K562 (cell line): ENCODE results near the gene STK11. TPM values are rescaled to one million over a fixed set of nuclear protein-coding genes. Genes with fewer than 3 reads are reported as not detected.
A peak's percentile ranks its signal among the peaks of the same experiment; 100 is the strongest.

Experiments
- GABPA ChIP-seq: fragments of 200-800 bp; sonication (Bioruptor generic); conservative IDR thresholded peaks from 2 replicates; pipeline ENCODE4 v1.6.1; 2016; ENCODE audit warnings: low read depth, missing genetic modification characterization, missing compliant biosample characterization
- MBD2 ChIP-seq: sonication (generic); IDR thresholded peaks from 2 replicates; pipeline ENCODE4 v1.6.1; 2016; ENCODE audit warnings: low read depth, borderline replicate concordance
- NFRKB ChIP-seq: fragments of 450-650 bp; IDR thresholded peaks from 2 replicates; pipeline ENCODE4 v1.6.1; 2016; ENCODE audit warnings: low read depth
- RBM22 ChIP-seq: fragments of 200-400 bp; formaldehyde crosslinking; IDR thresholded peaks from 2 replicates; pipeline ENCODE4 v1.6.1; 2018; ENCODE audit warnings: low read length, low read depth; ENCODE audit not compliant: poor library complexity, severe bottlenecking
- SMAD4 ChIP-seq: fragments of 250-450 bp; sonication (Bioruptor Pico); conservative IDR thresholded peaks from 2 replicates; pipeline ENCODE4 v1.8.0; 2021; ENCODE audit warnings: inconsistent platforms, mild to moderate bottlenecking, moderate library complexity
- YBX1 ChIP-seq: fragments of 450-650 bp; IDR thresholded peaks from 2 replicates; pipeline ENCODE4 v1.7.1; 2016; ENCODE audit warnings: mild to moderate bottlenecking
- ZKSCAN3 ChIP-seq: fragments of 250-450 bp; sonication (Bioruptor Pico); IDR thresholded peaks from 2 replicates; pipeline ENCODE4 v1.4.0; 2020
- ZNF263 ChIP-seq: sonication (generic); formaldehyde crosslinking; IDR thresholded peaks from 2 replicates; pipeline ENCODE4 v1.8.0; 2022; ENCODE audit warnings: mild to moderate bottlenecking, missing genetic modification reagents, borderline replicate concordance
- ZNF766 ChIP-seq: fragments of 200-800 bp; sonication (Bioruptor generic); conservative IDR thresholded peaks from 2 replicates; pipeline ENCODE4 v1.6.1; 2016; ENCODE audit warnings: missing genetic modification characterization, missing compliant biosample characterization
- polyA plus RNA-seq, 8 experiments: library from polyadenylated mRNA; depleted of rRNA in 4 of 8; stranded (reverse) in 5 of 8; unstranded in 3 of 8; fragments of >200 nt; fragmentation: Nextera tagmentation in 2 of 8; fragmentation: Illumina TruSeq in 1 of 8; extraction: Ambion mirVana in 2 of 8; extraction: Trizol in 1 of 8; gene quantifications; 2 replicates each; pipeline versions ENCODE4 v1.2.1 to v1.2.3, GENCODE V29; 2011 to 2014; ENCODE audit warnings: inconsistent platforms in 1 of 8, missing spikeins in 1 of 8
- total RNA-seq, 7 experiments: library from RNA; depleted of rRNA in 6 of 7; stranded (reverse); fragments of >200 nt in 6 of 7; fragmentation: Illumina TruSeq in 2 of 7; extraction: Trizol in 2 of 7; gene quantifications; 2 replicates each; pipeline versions ENCODE4 v1.2.1 to v1.2.3, GENCODE V29; 2011 to 2021; ENCODE audit warnings: low replicate concordance in 1 of 7
- TF ChIP-seq, protein P1 (sequence below): fragments of 450-650 bp; IDR thresholded peaks from 2 replicates; pipeline ENCODE4 v1.6.1; 2016; ENCODE audit warnings: mild to moderate bottlenecking
- TF ChIP-seq, protein P2 (sequence below), 2 experiments: fragments of 450-650 bp; formaldehyde crosslinking in 1 of 2; IDR thresholded peaks; 2 replicates each; pipeline versions ENCODE4 v1.4.0 to v1.6.1; 2014 to 2020; ENCODE audit warnings: mild to moderate bottlenecking in 2 of 2, borderline replicate concordance in 1 of 2, low read depth in 1 of 2
- TF ChIP-seq, protein P3 (sequence below): fragments of 450-650 bp; IDR thresholded peaks from 2 replicates; pipeline ENCODE4 v1.6.1; 2016; ENCODE audit warnings: borderline replicate concordance
- TF ChIP-seq, protein P4 (sequence below): fragments of 250-450 bp; sonication (Bioruptor Pico); IDR thresholded peaks from 2 replicates; pipeline ENCODE4 v1.8.0; 2021; ENCODE audit warnings: mild to moderate bottlenecking, moderate library complexity

The STK11 gene
- total and polyA plus RNA-seq, 9 of the 15 experiments (the other 6 are each of a cell fraction or from before 2014, with no cell fraction given): 0.15 to 96.5 (median 31.7) TPM

DNA sequence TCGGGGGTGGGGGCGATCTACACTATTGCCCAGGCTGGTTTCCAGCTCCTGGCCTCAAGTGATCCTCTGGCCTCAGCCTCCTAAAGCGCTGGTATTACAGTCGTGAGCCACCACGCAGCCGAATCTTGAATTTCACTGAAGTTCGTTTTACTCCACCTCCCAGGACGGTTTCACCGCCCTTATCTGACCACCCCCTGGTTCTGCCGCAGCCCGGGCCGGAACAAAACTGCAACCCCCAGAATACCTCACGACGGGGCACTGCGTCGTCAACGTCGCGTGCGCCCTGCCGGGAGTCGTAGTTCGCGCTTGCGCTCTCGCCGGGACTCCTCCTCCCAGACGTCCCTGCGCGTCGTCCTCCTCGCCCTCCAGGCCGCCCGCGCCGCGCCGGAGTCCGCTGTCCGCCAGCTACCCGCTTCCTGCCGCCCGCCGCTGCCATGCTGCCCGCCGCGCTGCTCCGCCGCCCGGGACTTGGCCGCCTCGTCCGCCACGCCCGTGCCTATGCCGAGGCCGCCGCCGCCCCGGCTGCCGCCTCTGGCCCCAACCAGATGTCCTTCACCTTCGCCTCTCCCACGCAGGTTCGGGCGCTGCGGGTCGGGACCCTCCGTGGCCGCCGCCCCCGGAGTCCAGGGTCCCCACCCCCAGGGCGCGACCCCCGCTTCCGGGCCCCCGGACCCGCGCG lies 36.0 kb downstream of the STK11 start, which contains the start of gene ATP5F1D (continued):
- TF ChIP-seq, protein P1, sequence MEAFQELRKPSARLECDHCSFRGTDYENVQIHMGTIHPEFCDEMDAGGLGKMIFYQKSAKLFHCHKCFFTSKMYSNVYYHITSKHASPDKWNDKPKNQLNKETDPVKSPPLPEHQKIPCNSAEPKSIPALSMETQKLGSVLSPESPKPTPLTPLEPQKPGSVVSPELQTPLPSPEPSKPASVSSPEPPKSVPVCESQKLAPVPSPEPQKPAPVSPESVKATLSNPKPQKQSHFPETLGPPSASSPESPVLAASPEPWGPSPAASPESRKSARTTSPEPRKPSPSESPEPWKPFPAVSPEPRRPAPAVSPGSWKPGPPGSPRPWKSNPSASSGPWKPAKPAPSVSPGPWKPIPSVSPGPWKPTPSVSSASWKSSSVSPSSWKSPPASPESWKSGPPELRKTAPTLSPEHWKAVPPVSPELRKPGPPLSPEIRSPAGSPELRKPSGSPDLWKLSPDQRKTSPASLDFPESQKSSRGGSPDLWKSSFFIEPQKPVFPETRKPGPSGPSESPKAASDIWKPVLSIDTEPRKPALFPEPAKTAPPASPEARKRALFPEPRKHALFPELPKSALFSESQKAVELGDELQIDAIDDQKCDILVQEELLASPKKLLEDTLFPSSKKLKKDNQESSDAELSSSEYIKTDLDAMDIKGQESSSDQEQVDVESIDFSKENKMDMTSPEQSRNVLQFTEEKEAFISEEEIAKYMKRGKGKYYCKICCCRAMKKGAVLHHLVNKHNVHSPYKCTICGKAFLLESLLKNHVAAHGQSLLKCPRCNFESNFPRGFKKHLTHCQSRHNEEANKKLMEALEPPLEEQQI: no peak
- TF ChIP-seq, protein P2, sequence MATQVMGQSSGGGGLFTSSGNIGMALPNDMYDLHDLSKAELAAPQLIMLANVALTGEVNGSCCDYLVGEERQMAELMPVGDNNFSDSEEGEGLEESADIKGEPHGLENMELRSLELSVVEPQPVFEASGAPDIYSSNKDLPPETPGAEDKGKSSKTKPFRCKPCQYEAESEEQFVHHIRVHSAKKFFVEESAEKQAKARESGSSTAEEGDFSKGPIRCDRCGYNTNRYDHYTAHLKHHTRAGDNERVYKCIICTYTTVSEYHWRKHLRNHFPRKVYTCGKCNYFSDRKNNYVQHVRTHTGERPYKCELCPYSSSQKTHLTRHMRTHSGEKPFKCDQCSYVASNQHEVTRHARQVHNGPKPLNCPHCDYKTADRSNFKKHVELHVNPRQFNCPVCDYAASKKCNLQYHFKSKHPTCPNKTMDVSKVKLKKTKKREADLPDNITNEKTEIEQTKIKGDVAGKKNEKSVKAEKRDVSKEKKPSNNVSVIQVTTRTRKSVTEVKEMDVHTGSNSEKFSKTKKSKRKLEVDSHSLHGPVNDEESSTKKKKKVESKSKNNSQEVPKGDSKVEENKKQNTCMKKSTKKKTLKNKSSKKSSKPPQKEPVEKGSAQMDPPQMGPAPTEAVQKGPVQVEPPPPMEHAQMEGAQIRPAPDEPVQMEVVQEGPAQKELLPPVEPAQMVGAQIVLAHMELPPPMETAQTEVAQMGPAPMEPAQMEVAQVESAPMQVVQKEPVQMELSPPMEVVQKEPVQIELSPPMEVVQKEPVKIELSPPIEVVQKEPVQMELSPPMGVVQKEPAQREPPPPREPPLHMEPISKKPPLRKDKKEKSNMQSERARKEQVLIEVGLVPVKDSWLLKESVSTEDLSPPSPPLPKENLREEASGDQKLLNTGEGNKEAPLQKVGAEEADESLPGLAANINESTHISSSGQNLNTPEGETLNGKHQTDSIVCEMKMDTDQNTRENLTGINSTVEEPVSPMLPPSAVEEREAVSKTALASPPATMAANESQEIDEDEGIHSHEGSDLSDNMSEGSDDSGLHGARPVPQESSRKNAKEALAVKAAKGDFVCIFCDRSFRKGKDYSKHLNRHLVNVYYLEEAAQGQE (IDR thresholded peaks at IDR 0.05; ENCODE audit: borderline replicate concordance): no peak; the same call in 1 of the 2 replicates
- TF ChIP-seq, protein P2 (CRISPR knock-in tag; IDR thresholded peaks at IDR 0.05; ENCODE audit: low read depth): peak; percentile 28; the same call in 1 of the 2 replicates
- TF ChIP-seq RBM22 (no peak), ZNF766 (CRISPR knock-in tag) (peak; percentile 87), SMAD4 (no peak; the same call in 1 of the 2 replicates), MBD2 (peak; percentile 93), YBX1 (no peak), ZKSCAN3 (CRISPR knock-in tag) (no peak), NFRKB (no peak), ZNF263 (CRISPR knock-in tag) (peak; percentile 75), GABPA (tag) (peak; percentile 83)
- TF ChIP-seq, protein P3, sequence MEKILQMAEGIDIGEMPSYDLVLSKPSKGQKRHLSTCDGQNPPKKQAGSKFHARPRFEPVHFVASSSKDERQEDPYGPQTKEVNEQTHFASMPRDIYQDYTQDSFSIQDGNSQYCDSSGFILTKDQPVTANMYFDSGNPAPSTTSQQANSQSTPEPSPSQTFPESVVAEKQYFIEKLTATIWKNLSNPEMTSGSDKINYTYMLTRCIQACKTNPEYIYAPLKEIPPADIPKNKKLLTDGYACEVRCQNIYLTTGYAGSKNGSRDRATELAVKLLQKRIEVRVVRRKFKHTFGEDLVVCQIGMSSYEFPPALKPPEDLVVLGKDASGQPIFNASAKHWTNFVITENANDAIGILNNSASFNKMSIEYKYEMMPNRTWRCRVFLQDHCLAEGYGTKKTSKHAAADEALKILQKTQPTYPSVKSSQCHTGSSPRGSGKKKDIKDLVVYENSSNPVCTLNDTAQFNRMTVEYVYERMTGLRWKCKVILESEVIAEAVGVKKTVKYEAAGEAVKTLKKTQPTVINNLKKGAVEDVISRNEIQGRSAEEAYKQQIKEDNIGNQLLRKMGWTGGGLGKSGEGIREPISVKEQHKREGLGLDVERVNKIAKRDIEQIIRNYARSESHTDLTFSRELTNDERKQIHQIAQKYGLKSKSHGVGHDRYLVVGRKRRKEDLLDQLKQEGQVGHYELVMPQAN: no peak
- TF ChIP-seq, protein P4, sequence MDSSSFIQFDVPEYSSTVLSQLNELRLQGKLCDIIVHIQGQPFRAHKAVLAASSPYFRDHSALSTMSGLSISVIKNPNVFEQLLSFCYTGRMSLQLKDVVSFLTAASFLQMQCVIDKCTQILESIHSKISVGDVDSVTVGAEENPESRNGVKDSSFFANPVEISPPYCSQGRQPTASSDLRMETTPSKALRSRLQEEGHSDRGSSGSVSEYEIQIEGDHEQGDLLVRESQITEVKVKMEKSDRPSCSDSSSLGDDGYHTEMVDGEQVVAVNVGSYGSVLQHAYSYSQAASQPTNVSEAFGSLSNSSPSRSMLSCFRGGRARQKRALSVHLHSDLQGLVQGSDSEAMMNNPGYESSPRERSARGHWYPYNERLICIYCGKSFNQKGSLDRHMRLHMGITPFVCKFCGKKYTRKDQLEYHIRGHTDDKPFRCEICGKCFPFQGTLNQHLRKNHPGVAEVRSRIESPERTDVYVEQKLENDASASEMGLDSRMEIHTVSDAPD: no peak
